OCI-LY1 (cell line): ENCODE measurements around the gene IGF2BP3.

Source experiments
- H2AFZ ChIP-seq: fragments of 200-600 bp; sonication (generic), shearing (Covaris generic); 2 replicates; pipeline ENCODE4 v1.6.0; 2014; ENCODE audit warnings: antibody characterized with exemption, mild to moderate bottlenecking, low read length
- H3F3A ChIP-seq: fragments of 200-600 bp; sonication (generic), shearing (Covaris generic); 2 replicates; pipeline ENCODE4 v1.6.0; 2014; ENCODE audit warnings: mild to moderate bottlenecking, antibody characterized with exemption, low read length, moderate library complexity; ENCODE audit not compliant: insufficient read depth
- H3K27ac ChIP-seq: fragments of 200-600 bp; sonication (generic); 2 replicates; pipeline ENCODE4 v1.5.1; 2014; ENCODE audit warnings: low read length, mixed run types, mild to moderate bottlenecking, low read depth; ENCODE audit not compliant: poor library complexity, severe bottlenecking
- H3K27me3 ChIP-seq: fragments of 200-600 bp; sonication (generic); 2 replicates; pipeline ENCODE4 v1.6.0; 2014; ENCODE audit warnings: antibody characterized with exemption, mild to moderate bottlenecking, low read length, moderate library complexity; ENCODE audit not compliant: insufficient read depth
- H3K36me3 ChIP-seq: fragments of 200-600 bp; sonication (generic); 2 replicates; pipeline ENCODE4 v1.6.1; 2014; ENCODE audit warnings: mild to moderate bottlenecking, antibody characterized with exemption, low read length, moderate library complexity, mixed read lengths; ENCODE audit not compliant: insufficient read depth
- H3K4me1 ChIP-seq: fragments of 200-600 bp; sonication (generic); 2 replicates; pipeline ENCODE4 v1.5.1; 2014; ENCODE audit warnings: mild to moderate bottlenecking, low read length, moderate library complexity; ENCODE audit not compliant: insufficient read depth, severe bottlenecking
- H3K4me2 ChIP-seq: fragments of 200-600 bp; sonication (generic), shearing (Covaris generic); 2 replicates; pipeline ENCODE4 v1.6.1; 2014; ENCODE audit warnings: low read length
- H3K4me3 ChIP-seq: fragments of 200-600 bp; sonication (generic); 2 replicates; pipeline ENCODE4 v1.5.1; 2014; ENCODE audit warnings: low read length, low read depth, mild to moderate bottlenecking, mixed read lengths; ENCODE audit not compliant: poor library complexity, severe bottlenecking
- H3K79me2 ChIP-seq: fragments of 200-600 bp; shearing (Covaris generic); 2 replicates; pipeline ENCODE4 v1.6.1; 2016; ENCODE audit warnings: mixed run types, low read length, mixed read lengths; ENCODE audit not compliant: insufficient read depth
- H3K9ac ChIP-seq: fragments of 200-600 bp; sonication (generic), shearing (Covaris generic); 2 replicates; pipeline ENCODE4 v1.6.1; 2014; ENCODE audit warnings: mild to moderate bottlenecking, low read length, mixed read lengths
- H3K9me2 ChIP-seq: fragments of 200-600 bp; sonication (generic), shearing (Covaris generic); 2 replicates; pipeline ENCODE4 v1.6.1; 2014; ENCODE audit warnings: low read depth, mild to moderate bottlenecking, low read length, mixed read lengths
- H3K9me3 ChIP-seq: fragments of 200-600 bp; shearing (Covaris generic); 2 replicates; pipeline ENCODE4 v1.6.1; 2014; ENCODE audit warnings: low read length, mixed read lengths
- H4K20me1 ChIP-seq: fragments of 200-600 bp; sonication (generic), shearing (Covaris generic); 2 replicates; pipeline ENCODE4 v1.6.0; 2016; ENCODE audit warnings: mild to moderate bottlenecking, low read length; ENCODE audit not compliant: insufficient read depth
- CTCF ChIP-seq: fragments of 200-600 bp; sonication (generic), shearing (Covaris generic); IDR thresholded peaks from 2 replicates; pipeline ENCODE4 v1.5.1; 2017; ENCODE audit warnings: mild to moderate bottlenecking, antibody characterized with exemption, low read length, moderate library complexity, mixed read lengths
- EZH2 ChIP-seq: fragments of 200-600 bp; sonication (generic), shearing (Covaris generic); IDR thresholded peaks from 2 replicates; pipeline ENCODE4 v1.8.0; 2017; ENCODE audit warnings: borderline replicate concordance, mixed run types, mild to moderate bottlenecking, antibody characterized with exemption, low read length, moderate library complexity, mixed read lengths

The IGF2BP3 gene

GRCh38 chr7:23287612-23288011, 182.7 kb downstream of the IGF2BP3 start:
- Histone ChIP-seq H3K9me3 (no peaks in the 10 kb centered on the region), H3K4me3 (no peak overlapping the region), H3K27ac (no peak overlapping the region), H3K4me2 (no peak overlapping the region), H3K79me2 (no peaks in the 10 kb centered on the region), H3K9me2 (no peaks in the 10 kb centered on the region), H4K20me1 (no peaks in the 10 kb centered on the region), H3K27me3 (no peaks in the 10 kb centered on the region), H3F3A (0 out of 2 replicates have a peak, but pooled peaks cover 4% of the 10 kb centered on the region), H3K36me3 (no peaks in the 10 kb centered on the region), H3K9ac (no peak overlapping the region), H3K4me1 (peaks cover 5% of the 10 kb centered on the region), H2AFZ (peak overlapping the region; percentile 24; the same call in 1 of the 2 replicates)
- TF ChIP-seq CTCF (no peak), EZH2 (no peak)

GRCh38 chr7:23285657-23286646, 184.3 kb downstream of the IGF2BP3 start:
- H2AFZ ChIP-seq = no peak overlapping the region
- no peaks in the 10 kb centered on the region for H3K36me3 ChIP-seq
- H3K79me2 ChIP-seq = no peaks in the 10 kb centered on the region
- H3K27ac ChIP-seq = no peak overlapping the region
- no peaks in the 10 kb centered on the region for H3K9me3 ChIP-seq
- H3K4me1 ChIP-seq = peaks cover 5% of the 10 kb centered on the region
- no peak overlapping the region for H3K9ac ChIP-seq
- H3F3A ChIP-seq = 0 out of 2 replicates have a peak, but pooled peaks cover 4% of the 10 kb centered on the region
- no peaks in the 10 kb centered on the region for H3K9me2 ChIP-seq
- no peak overlapping the region for H3K4me2 ChIP-seq
- H3K4me3 ChIP-seq = no peak overlapping the region
- TF ChIP-seq EZH2 (no peak), CTCF (no peak)
- H3K27me3 ChIP-seq = no peaks in the 10 kb centered on the region
- H4K20me1 ChIP-seq = no peaks in the 10 kb centered on the region

- TF ChIP-seq EZH2 (no peak), CTCF (no peak)
- Histone ChIP-seq H3K27me3 (no peaks in the 10 kb centered on the region), H3K4me3 (no peak overlapping the region), H3K36me3 (no peaks in the 10 kb centered on the region), H3K9me3 (no peaks in the 10 kb centered on the region), H3K27ac (no peak overlapping the region), H3K9me2 (no peaks in the 10 kb centered on the region), H4K20me1 (no peaks in the 10 kb centered on the region), H3K9ac (no peak overlapping the region), H3F3A (no peaks in the 10 kb centered on the region), H3K4me2 (no peak overlapping the region), H2AFZ (no peak overlapping the region), H3K4me1 (peaks cover 5% of the 10 kb centered on the region), H3K79me2 (no peaks in the 10 kb centered on the region)
These were observed 185.4 kb downstream of the IGF2BP3 start for GRCh38 chr7:23284871-23285270.
